Activated CD4-positive, CD25-positive, alpha-beta regulatory T cell (primary cell): ENCODE measurements around the gene KIF3A.

Source experiments
- DNase-seq, 4 experiments: peaks; one replicate each; lab custom pipeline; 2025; lab: John Stamatoyannopoulos, UW

The KIF3A gene

GRCh38 chr5:132770476-132771159 lies 33.3 kb upstream of the KIF3A start:
- no peak for DNase-seq

- DNase-seq = no peak
These were observed 31.1 kb upstream of the KIF3A start for GRCh38 chr5:132768485-132768868.

- DNase-seq = no peak
These were observed 29.8 kb upstream of the KIF3A start for GRCh38 chr5:132767150-132767549.

GRCh38 chr5:132766806-132767055 lies 29.4 kb upstream of the KIF3A start:
- DNase-seq = no peak

- DNase-seq = no peak
These were observed 28.9 kb upstream of the KIF3A start for GRCh38 chr5:132766020-132766805.

GRCh38 chr5:132765311-132766019 lies 28.1 kb upstream of the KIF3A start:
- DNase-seq = no peak

- no peak for DNase-seq
These were observed 27.4 kb upstream of the KIF3A start for GRCh38 chr5:132764671-132765238.

GRCh38 chr5:132764051-132764450 lies 26.7 kb upstream of the KIF3A start:
- DNase-seq = no peak

- DNase-seq = no peak
These were observed 26.1 kb upstream of the KIF3A start for GRCh38 chr5:132763181-132764036.

GRCh38 chr5:132762246-132763000 lies 25.1 kb upstream of the KIF3A start:
- no peak for DNase-seq

GRCh38 chr5:132761321-132762240 lies 24.2 kb upstream of the KIF3A start:
- DNase-seq = no peak

GRCh38 chr5:132760601-132761317 lies 23.4 kb upstream of the KIF3A start:
- DNase-seq = no peak

GRCh38 chr5:132760049-132760420 lies 22.7 kb upstream of the KIF3A start:
- DNase-seq = no peak

GRCh38 chr5:132759114-132760048 lies 22.0 kb upstream of the KIF3A start:
- no peak for DNase-seq

- no peak for DNase-seq
These were observed 21.1 kb upstream of the KIF3A start for GRCh38 chr5:132758451-132758850.

- no peak for DNase-seq
These were observed 19.2 kb upstream of the KIF3A start for GRCh38 chr5:132756542-132756941.

GRCh38 chr5:132754947-132755346 lies 17.6 kb upstream of the KIF3A start:
- no peak for DNase-seq

- DNase-seq = no peak
These were observed 16.8 kb upstream of the KIF3A start for GRCh38 chr5:132754111-132754510.
